EL (cell line): Measurements from ENCODE around the gene ZNF428.
"Not testable (repeated sequence)": the region's sequence is repeated elsewhere in the genome, so short reads cannot be mapped to it uniquely, and the experiment has no call there.

ENCODE experiments used
- DNase-seq: peaks from one replicate; pipeline ENCODE4 v3.0.0-alpha.2; 2016

Gene ZNF428

DNA sequence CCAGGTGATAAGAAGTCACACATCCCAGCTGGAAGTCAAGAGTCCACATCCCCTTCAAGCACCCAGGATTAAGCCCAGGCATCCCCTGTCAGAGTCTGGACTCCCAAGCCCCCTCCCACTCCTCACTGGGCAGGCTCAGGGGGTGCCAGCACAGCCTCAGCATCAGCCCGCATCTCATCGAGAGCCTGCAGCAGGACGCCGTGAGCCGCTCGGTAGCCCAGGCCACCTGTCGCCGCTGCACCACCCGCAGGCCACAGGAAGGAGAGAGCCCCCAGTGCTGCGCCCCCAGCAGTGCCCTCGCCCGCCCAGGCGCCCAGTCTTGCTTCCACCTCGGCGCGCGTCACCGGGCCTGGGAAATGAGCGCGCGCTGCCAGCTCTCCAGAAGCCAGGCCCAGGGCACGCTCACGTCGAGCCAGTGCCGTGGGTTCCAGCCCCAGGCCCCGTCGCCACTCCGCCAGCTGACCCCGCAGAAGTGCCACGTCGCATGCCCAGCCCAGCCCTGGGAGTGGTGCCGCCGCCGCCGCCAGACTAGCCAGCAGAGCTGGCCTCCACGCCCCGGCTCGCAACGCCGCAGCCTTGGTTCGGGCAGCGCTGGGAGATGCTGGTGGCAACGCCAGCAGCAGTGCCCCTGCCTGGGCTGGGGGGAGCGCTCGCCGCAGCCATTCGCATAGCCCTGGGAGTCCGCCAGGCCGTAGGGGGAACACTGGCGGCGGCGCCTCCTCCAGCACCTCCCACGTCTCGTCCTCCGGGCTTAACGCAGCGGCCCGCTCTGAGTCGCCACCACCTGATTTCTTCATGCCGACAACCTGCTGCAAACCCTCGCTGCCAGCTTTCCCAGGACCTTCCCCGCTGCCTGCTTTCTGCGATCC, 27.3 kb downstream of the ZNF428 start:
- DNase-seq: no peak

- DNase-seq: no peak
These were observed 29.8 kb downstream of the ZNF428 start for GRCh38 chr19:43589678-43590077.

DNA sequence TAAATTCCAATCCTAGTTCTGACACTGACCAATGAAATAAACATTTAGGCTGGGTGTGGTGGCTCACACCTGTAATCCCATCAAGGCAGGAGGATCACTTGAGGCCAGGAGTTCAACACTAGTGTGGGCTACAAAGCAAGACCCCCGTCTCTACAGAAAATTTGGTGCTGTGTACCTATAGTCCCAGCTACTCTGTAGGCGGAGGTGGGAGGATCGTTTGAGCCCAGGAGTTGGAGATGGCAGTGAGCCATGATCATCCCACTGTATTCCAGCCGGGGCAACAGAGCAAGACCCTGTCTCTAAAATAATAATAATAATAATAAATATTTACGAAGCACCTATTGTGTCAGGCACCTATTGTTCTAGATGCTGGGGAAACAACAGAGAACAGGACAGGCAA, 30.2 kb downstream of the ZNF428 start:
- no peak for DNase-seq

GRCh38 chr19:43587029-43587428, 32.4 kb downstream of the ZNF428 start:
- DNase-seq: not testable (repeated sequence)

DNA sequence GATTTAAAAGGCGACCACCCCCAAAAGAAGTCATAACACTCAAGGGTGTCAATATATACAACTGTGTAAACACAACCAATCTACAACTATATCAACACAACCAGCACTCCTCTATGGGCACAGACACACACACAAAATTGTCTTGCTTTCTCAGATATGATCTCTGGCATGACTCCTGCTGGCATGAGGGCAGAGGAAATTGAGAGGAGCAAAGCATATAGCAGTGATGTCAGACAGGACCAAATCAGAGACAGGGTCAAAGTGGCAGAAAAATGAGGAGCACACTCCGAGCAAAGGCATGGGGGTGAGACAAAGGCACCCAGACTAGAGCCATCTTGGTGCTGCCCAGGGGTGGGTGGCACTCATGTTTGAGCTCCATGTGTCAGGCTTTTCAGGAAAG, 33.1 kb downstream of the ZNF428 start:
- DNase-seq: no peak

- DNase-seq: no peak
These were observed 34.9 kb downstream of the ZNF428 start for GRCh38 chr19:43584484-43584883.

DNA sequence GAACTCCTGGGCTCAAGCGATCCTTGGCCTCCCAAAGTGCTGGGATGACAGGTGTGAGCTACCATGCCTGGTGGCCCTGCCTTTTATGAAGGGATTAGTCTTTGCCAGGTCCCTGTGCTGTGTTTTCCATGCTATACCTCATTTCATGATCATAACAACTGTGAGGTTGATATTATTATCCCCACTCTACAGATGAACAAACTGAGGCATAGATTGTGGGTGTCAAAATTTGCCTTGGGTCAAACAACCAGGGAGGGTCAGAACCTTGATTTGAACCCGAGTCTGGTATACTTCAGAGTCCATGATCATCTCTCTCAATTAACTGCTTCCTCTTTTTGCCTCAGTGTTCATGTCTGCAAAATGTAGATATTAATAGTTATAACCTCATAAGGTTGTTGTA, 36.9 kb downstream of the ZNF428 start:
- DNase-seq: no peak

DNA sequence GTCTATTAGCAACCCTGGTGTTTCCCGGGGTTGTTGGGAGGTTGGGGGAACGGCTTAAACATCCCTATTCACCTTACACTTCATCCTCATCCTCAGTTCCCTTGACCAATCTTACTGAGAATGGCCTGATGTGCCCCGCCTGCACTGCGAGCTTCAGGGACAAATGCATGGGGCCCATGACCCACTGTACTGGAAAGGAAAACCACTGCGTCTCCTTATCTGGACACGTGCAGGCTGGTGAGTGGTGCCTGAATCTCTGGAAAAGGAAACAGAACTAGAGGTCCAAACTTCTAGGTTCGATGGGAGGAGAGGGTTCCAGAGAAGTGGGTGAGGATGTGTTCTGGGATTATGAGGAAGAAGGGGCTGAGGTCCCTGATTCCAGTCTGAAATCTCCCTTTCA, 38.0 kb downstream of the ZNF428 start:
- DNase-seq: no peak

DNA sequence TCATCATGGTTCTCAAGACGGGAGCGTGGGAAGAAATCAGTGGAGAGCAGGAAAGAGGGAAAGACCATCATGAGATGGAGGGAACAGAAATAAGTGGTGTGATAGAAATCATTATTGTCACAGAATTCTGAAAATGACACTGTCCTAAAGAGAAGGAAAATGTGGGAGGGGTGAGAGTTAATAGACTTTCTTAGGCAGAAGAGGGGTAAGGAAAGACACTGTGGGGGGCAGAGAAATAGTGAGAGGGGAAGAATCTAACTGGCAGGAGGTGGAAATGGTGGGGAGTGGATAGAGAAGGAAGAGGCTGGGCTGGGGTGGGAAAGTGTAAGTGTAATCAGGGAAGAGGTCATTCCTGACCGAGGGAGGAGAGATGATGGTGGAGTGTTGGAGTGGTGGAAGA, 40.6 kb downstream of the ZNF428 start:
- DNase-seq: no peak

DNA sequence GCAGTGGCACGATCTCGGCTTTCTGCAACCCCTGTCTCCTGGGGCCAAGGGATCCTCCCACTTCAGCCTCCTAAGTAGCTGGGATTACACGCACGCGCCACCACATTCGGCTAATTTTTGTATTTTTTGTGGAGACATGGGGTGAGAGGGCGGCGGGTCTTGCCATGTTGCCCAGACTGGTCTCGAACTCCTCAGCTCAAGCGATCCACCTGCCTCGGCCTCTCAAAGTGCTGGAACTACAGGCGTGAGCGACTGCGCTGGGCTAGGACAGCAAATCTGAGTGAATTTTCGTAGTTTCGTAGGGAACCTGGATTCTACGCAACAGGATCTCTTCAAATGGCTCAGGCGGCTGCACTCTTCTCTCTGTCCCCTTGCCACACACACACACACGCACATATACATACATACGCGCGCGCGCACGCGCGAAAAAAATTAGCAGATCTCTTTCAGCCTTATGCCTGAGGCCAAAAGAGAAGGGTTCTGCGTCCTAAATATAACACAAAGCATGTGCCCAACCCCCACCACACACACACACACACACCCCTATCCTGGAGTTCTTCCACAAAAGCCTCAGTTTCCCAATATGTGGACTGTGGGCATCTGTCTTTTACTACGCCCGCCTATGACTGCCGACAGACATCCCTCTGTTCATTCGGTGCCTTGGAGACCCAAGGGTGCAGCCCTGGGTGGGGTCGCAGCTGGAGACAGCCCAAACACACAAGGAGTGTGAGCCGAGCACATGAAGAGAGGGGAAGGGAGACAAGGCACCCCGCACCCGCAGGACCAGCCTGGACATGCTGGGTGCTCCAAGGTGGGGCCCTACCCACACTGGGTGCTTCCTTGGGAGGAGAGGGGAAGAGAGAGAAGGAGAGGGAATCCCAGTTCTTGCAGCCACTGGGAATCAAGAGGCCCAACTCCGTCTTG, 43.2 kb downstream of the ZNF428 start:
- DNase-seq: no peak

DNA sequence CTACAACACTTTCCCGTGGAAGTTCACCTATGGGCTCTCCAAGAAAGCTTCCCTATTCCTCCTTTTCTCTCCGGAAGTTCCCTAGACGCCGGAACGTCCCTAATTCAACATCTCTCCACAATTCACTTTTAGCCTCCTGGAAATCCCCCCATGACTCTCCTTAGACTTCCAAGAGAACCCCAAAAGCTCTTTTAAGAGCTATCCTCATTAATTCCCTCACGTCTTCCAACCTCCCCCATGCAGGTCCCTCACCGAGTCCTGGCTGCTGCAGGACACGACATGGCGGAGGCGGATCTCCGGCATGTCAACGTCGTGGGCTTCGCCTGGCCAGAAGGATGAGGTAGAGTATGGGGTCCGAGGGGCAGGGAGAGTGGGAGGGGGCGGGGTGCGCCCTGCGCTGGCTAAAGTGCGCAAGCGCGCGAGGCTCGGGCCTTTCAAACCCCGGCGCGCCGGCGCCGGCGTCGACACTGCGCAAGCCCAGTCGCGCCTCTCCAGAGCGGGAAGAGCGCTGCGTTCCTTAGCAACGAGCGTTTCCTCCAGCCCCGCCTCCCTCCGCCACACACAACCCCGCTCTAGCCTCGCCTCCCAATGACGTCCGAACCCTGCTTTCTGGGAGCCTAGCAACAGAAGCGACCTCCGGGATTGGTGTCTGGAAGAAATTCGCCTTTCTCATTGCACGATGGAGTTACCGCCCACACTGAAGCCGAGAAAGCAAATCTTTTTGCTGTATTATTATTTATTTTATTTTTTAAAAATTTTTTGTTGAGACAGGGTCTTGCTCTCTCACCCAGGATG, 44.1 kb downstream of the ZNF428 start, which contains the start of the genes PINLYP and XRCC1:
PINLYP (plus strand) TSS at position 646 of the 795 bp plus-strand sequence. CDS start 1,391 bp downstream, outside the sequence.
XRCC1 (minus strand) TSS at position 372 of the 795 bp plus-strand sequence; CDS start at position 303, 69 bp downstream.
- DNase-seq: peak; percentile 99

DNA sequence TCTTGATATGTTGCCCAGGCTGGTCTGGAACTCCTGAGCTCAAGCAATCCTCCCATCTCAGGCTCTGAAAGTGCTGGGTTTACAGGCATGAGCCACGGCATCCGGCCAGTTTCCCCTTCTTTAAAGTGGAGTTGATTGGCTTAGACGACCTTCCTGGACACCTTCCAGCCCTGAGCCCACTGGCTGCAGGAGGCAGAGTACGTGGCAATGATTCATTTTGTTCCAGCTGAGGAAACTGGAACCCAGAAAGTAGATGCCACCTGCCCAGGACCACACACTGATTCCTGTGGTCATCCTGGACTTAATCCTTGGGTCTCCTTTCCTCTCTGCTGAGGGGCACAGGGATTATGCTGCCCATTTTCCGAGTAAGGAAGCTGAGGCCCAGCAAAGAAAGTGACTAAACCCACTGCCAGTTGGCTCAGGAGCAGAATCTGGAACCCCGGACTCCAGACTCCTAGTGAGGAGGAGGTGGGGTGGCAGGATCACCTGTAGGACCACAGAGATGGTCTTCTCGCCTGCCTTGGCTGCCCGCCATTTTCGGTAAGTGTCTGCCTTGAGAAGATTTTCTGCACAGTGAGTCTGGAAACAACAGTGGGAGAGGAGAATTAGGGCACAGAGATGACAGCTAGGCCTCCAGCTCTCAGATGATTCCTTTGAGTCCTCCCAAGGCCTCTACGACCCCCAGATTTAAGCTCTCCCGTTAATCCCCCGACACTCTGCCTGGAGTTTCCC, 44.8 kb downstream of the ZNF428 start:
- peak; percentile 68 for DNase-seq

GRCh38 chr19:43572171-43572588, 47.2 kb downstream of the ZNF428 start:
- DNase-seq: no peak

DNA sequence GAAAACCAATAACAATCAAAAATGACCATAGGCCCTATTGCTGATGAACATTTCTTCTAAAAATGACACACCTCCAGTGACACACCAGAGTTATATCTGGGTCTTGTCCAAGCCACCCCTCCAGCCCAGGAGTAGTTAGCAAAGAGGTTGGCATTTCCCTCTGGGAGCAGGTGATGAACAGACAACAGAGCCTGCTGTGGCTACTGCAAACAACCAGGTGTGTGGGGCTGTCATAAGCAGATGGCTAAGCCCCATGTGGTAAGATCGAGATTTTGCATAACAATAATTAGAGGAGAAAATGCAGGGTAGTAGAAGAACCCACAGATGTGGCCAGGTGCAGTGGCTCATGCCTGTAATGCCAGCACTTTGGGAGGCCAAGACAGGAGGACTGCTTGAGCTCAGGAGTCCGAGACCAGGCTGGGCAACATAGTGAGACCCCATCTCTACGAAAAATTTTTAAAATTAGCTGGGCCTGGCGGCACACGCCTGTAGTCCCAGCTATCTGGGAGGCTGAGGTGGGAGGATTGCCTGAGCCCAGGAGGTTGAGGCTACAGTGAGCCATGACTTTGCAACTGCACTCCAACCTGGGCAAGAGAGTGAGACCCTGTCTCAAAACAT, 49.1 kb downstream of the ZNF428 start:
- no peak for DNase-seq

GRCh38 chr19:43569657-43570056, 49.8 kb downstream of the ZNF428 start:
- DNase-seq: no peak

DNA sequence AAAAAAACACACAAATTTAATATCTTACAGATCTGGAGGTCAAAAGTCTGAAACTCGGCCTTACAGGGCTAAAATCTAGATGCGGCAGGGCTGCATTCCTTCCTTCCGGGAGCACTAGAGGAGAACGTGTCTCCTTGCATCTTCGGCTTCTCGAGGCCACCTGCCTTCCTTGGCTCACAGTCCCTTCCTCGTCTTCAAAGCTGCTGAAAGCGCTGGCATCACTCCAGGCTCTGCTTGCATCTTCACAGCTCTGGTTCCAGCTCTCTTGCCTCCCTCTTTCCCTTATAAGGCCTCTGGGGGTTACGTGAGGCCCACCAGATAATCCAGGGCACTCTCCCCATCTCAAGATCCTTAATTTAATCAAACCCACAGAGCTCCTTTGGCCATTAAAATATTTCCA, 54.6 kb downstream of the ZNF428 start:
- no peak for DNase-seq

- DNase-seq: no peak
These were observed 55.5 kb downstream of the ZNF428 start for GRCh38 chr19:43563816-43564457.

- peak; percentile 90 for DNase-seq
These were observed 56.7 kb downstream of the ZNF428 start for GRCh38 chr19:43562698-43563241.

DNA sequence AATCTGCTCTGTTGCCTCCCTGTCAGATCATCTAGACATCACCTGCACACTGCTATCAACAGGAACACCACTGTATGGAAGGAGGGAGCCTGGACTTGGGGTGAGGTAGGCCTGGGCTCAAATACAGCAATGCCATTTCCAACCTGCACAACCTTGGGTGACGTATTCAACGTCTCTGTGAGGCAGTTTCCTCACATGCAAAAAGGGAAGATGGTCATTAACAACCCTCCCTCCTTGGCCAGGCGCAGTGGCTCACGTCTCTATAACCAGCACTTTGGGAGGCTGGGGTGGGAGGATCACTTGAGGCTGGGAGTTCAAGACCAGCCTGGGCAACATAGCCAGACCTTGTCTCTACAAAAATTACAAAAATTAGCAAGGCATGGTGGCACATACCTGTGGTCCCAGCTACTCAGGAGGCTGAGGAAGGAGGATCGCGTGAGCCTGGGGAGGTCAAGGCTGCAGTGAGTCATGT, 57.2 kb downstream of the ZNF428 start:
- DNase-seq: no peak
